NCI-H748 (cell line): Measurements from ENCODE around the gene ASAH2B.

Source experiments
- DNase-seq: peaks from one replicate; lab custom pipeline; 2025; ENCODE audit not compliant: unreplicated experiment; lab: John Stamatoyannopoulos, UW

Gene ASAH2B

GRCh38 chr10:50796693-50797092 is 57.0 kb downstream of the ASAH2B start:
- DNase-seq: no peak

DNA sequence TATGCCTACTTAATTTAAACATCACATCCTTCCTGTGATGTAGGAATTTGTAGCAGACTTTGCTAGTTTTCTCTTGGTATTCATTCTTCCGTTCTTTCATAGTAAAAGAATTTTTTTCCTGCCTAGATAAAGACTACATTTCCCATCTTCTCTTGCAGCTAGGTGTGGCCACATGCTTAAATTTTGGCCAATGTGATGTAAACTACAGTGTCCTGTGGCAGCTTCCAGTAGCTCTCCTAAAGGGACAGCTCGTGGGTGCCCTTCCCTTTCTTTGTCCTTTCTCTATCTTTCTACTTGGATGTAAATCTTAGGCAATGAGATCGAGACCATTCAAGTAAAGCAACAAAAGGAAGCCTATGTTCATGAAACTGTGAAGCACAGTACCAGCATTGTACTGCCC is 58.6 kb downstream of the ASAH2B start:
- no peak for DNase-seq

DNA sequence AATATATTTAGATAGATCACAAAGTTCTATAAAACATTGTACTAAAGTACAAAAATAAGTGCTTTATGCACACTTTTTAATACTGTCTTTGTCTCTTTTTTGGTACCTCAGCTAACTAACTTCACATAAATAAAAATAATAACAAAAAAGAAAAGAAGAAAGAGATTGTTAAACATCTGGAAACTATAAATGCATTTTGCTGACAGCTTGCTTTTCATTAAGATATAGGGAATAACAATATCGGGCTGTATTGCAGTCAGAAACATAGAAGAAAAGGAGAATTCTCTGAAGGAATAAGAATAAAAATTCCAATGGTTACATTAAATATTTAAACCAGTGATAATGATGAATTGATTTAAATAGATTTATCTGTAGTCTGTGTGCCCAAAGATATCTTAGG is 59.9 kb downstream of the ASAH2B start:
- no peak for DNase-seq

DNA sequence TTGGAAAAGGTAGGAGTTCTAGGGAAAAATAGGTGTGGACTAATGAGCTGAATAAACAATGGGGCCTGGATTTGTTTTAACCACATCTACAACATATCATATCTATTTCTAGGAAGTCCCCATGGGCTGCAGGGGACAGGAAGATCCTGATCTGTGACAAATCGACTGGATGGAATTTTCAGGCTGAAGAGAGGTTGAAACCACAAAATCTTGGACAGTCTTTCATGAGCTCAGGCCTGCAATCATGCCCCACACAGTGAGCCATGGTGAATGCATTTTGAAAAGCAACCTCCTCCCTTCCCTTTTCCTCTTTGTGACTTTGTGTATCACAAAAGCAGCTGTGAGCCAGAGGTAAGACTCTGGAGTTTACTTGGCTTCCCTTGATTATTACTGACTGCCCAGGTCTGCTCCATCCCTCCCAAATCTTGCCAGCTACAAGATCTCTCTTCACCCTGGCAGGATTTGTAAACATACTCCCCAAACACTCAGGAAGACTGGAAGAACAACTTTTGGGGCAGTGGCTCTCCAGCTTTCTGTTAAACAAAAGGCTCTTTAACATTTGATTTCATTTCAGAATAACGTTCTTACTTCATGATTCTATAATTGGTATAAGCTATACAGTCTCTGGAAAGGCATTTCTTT is 66.4 kb downstream of the ASAH2B start:
- no peak for DNase-seq

DNA sequence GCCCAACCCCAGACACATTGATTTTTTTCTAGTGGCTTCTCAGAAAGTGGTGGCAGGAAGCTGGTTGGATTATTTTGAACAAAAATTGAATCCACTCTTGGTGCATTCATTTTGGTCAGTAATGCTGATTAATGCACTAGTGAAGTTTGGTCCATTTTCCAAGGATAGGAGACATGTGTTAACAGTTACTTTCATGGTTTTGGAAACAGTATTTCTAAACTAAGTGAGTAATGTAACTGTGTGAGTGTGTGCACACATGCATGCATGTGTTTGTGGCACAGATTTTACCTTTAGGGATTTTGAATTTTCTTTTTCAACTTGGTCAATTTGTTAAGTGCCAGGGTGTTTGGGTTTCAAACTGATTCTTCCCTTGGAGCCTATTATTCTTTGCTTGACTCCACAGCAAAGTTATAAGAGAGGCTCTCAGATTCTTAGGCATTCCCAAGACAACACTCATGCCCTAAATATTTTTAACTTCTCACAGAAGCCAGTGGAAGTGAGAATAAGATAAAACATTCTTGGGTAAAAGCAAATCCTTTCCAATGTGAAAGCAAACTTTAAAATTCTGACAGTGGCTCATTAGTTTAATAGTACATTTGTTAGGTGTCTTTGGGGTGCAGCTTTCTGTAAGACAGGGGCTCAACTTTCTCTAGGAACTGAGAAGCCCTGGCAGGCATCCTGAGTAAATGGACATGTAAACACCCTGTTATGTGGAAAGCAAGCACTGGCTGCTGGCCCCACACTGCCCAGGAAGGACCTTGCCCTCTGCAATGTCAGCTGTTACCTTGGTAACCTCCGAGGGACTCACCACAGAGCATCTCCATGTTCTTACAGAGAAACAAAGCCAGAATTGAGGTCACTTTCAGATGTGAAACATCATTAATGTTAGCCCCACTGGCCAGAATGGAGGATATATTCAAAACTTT is 68.4 kb downstream of the ASAH2B start:
- peak; percentile 10 for DNase-seq
